Mesenchymal stem cell (in vitro differentiated cells and primary cell): ENCODE results near the gene RAD51B.

Source experiments
- DNase-seq: peaks from one replicate; pipeline ENCODE4 v3.0.0-alpha.2; 2013
- H2AFZ ChIP-seq: one replicate; pipeline ENCODE4 v1.6.1; 2013; ENCODE audit warnings: low read depth, mild to moderate bottlenecking, control low read depth, inconsistent platforms, low read length, moderate library complexity
- H2AK5ac ChIP-seq: 2 replicates; pipeline ENCODE4 v1.6.1; 2013; ENCODE audit warnings: low read length, moderate library complexity, mild to moderate bottlenecking, inconsistent platforms; ENCODE audit not compliant: severe bottlenecking
- H2BK120ac ChIP-seq: one replicate; pipeline ENCODE4 v1.6.1; 2013; ENCODE audit warnings: low read depth, mild to moderate bottlenecking, inconsistent platforms, low read length, moderate library complexity
- H2BK12ac ChIP-seq, 2 experiments: one replicate each; pipeline ENCODE4 v1.6.1; 2013; ENCODE audit warnings: inconsistent platforms in 2 of 2, low read length in 2 of 2, mild to moderate bottlenecking in 2 of 2, moderate library complexity in 2 of 2, control low read depth in 1 of 2
- H2BK15ac ChIP-seq: one replicate; pipeline ENCODE4 v1.6.1; 2013; ENCODE audit warnings: mild to moderate bottlenecking, low read depth, inconsistent platforms; ENCODE audit not compliant: poor library complexity, severe bottlenecking
- H2BK5ac ChIP-seq: 2 replicates; pipeline ENCODE4 v1.6.1; 2013; ENCODE audit warnings: low read depth, mild to moderate bottlenecking, low read length, control low read depth, inconsistent platforms; ENCODE audit not compliant: poor library complexity, severe bottlenecking
- H3K14ac ChIP-seq, 2 experiments: one replicate each; pipeline ENCODE4 v1.6.1; 2013; ENCODE audit warnings: inconsistent platforms in 2 of 2, low read length in 2 of 2, control low read depth in 1 of 2, mild to moderate bottlenecking in 1 of 2, moderate library complexity in 1 of 2
- H3K18ac ChIP-seq, 2 experiments: one replicate each; pipeline ENCODE4 v1.6.1; 2013; ENCODE audit warnings: inconsistent platforms in 2 of 2, low read length in 2 of 2, control low read depth in 1 of 2, low read depth in 1 of 2, mild to moderate bottlenecking in 1 of 2
- H3K23ac ChIP-seq, 2 experiments: one replicate each; pipeline ENCODE4 v1.6.1; 2013; ENCODE audit warnings: inconsistent platforms in 2 of 2, low read length in 2 of 2, mild to moderate bottlenecking in 2 of 2, moderate library complexity in 2 of 2, control low read depth in 1 of 2
- H3K27ac ChIP-seq: 2 replicates; pipeline ENCODE4 v1.5.1; 2013; ENCODE audit warnings: mild to moderate bottlenecking, moderate library complexity, low read length, control low read depth, inconsistent platforms; ENCODE audit not compliant: poor library complexity, severe bottlenecking
- H3K27me3 ChIP-seq, 2 experiments: 2 replicates each; pipeline versions ENCODE4 v1.6.1 to v1.7.0; 2013; ENCODE audit warnings: low read length in 2 of 2, mild to moderate bottlenecking in 2 of 2, moderate library complexity in 2 of 2, control low read depth in 1 of 2, inconsistent platforms in 1 of 2; ENCODE audit not compliant: control insufficient read depth in 1 of 2, insufficient read depth in 1 of 2
- H3K36me3 ChIP-seq, 2 experiments: 2 replicates each; pipeline versions ENCODE4 v1.6.1 to v1.7.0; 2013; ENCODE audit warnings: low read length in 2 of 2, control low read depth in 1 of 2, inconsistent platforms in 1 of 2, low read depth in 1 of 2, mild to moderate bottlenecking in 1 of 2; ENCODE audit not compliant: insufficient read depth in 2 of 2, control insufficient read depth in 1 of 2
- H3K4ac ChIP-seq, 2 experiments: one replicate each; pipeline ENCODE4 v1.6.1; 2013; ENCODE audit warnings: inconsistent platforms in 2 of 2, low read length in 2 of 2, mild to moderate bottlenecking in 2 of 2, moderate library complexity in 2 of 2, control low read depth in 1 of 2, low read depth in 1 of 2
- H3K4me1 ChIP-seq: 2 replicates; pipeline ENCODE4 v1.6.1; 2013; ENCODE audit warnings: low read depth, low read length, control low read depth; ENCODE audit not compliant: control insufficient read depth, insufficient read depth
- H3K4me2 ChIP-seq: 2 replicates; pipeline ENCODE4 v1.6.1; 2013; ENCODE audit warnings: low read length, mild to moderate bottlenecking, inconsistent platforms; ENCODE audit not compliant: poor library complexity, severe bottlenecking
- H3K4me3 ChIP-seq, 2 experiments: 2 replicates each; pipeline versions ENCODE4 v1.5.1 to v1.7.0; 2013; ENCODE audit warnings: low read length in 2 of 2, mild to moderate bottlenecking in 2 of 2, control low read depth in 1 of 2, low read depth in 1 of 2; ENCODE audit not compliant: insufficient read depth in 1 of 2
- H3K79me1 ChIP-seq: replicated peaks from 2 replicates; pipeline ENCODE4 v1.6.1; 2013; ENCODE audit warnings: mild to moderate bottlenecking, control low read depth, low read length, inconsistent platforms; ENCODE audit not compliant: poor library complexity, severe bottlenecking
- H3K9ac ChIP-seq: 2 replicates; pipeline ENCODE4 v1.7.0; 2013; ENCODE audit warnings: mild to moderate bottlenecking, low read length, moderate library complexity
- H3K9me3 ChIP-seq: 2 replicates; pipeline ENCODE4 v1.7.0; 2013; ENCODE audit warnings: mild to moderate bottlenecking, low read length; ENCODE audit not compliant: control insufficient read depth
- H4K8ac ChIP-seq: one replicate; pipeline ENCODE4 v1.6.1; 2013; ENCODE audit warnings: inconsistent platforms, mild to moderate bottlenecking, low read length, moderate library complexity
- H4K91ac ChIP-seq: one replicate; pipeline ENCODE4 v1.6.1; 2013; ENCODE audit warnings: mild to moderate bottlenecking, low read length, inconsistent platforms
- WGBS: methylation state at CpG from one replicate; pipeline ENCODE4 v1.1.7; 2013; ENCODE audit warnings: mixed read lengths; 5-methylcytosine and 5-hydroxymethylcytosine counted together

RAD51B gene

DNA sequence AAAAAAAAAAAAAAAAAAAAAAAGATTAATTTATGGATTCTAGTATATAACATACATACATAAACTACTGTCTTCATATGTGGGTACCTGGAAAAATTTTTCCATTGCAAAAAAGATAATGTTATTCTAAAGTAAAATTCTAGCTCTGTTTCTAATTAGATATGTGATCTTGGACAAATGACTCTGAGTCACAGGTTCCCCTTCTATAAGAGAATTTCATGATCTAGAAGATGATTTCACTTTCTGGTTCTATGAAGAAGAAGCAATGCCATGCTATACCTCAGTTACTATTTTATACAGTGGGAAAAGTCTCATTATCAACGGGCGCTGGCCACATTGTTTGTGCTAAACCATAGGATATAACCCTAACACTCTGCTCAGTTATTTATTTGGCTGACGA is 622.0 kb downstream of the RAD51B start:
- no peak overlapping the region for H2BK12ac ChIP-seq
- peaks cover 2% of the 10 kb centered on the region for H3K4me1 ChIP-seq
- no peaks in the 10 kb centered on the region for H3K9me3 ChIP-seq
- H3K23ac ChIP-seq = no peak overlapping the region
- no peaks in the 10 kb centered on the region for H3K27me3 ChIP-seq
- no peak overlapping the region for H2BK5ac ChIP-seq
- H2BK120ac ChIP-seq = no peak overlapping the region
- 78% methylated on average over 3 of the region's 3 CpGs for WGBS
- no peak for DNase-seq
- no peak overlapping the region for H3K4ac ChIP-seq
- no peak overlapping the region for H3K4me2 ChIP-seq
- no peaks in the 10 kb centered on the region for H3K36me3 ChIP-seq
- H3K9ac ChIP-seq = no peak overlapping the region
- no peak overlapping the region for H3K4me3 ChIP-seq
- H2AFZ ChIP-seq = no peak overlapping the region
- no peak overlapping the region for H3K27ac ChIP-seq
- H3K79me1 ChIP-seq = no peaks in the 10 kb centered on the region
- H3K18ac ChIP-seq = no peak overlapping the region
- no peak overlapping the region for H3K14ac ChIP-seq
- no peak overlapping the region for H4K8ac ChIP-seq
- H2AK5ac ChIP-seq = no peak overlapping the region
- no peak overlapping the region for H4K91ac ChIP-seq
- H2BK15ac ChIP-seq = no peak overlapping the region

- H3K4me3 ChIP-seq = no peak overlapping the region
- peak overlapping the region in 1 of 2 experiments; percentile 43 for H3K18ac ChIP-seq
- H4K8ac ChIP-seq = no peak overlapping the region
- peak overlapping the region; percentile 62 for H3K9ac ChIP-seq
- no peaks in the 10 kb centered on the region for H3K27me3 ChIP-seq
- H3K79me1 ChIP-seq = no peaks in the 10 kb centered on the region
- no peak overlapping the region for H2BK5ac ChIP-seq
- H2AK5ac ChIP-seq = peak overlapping the region; percentile 3
- no peak overlapping the region for H3K14ac ChIP-seq
- H2BK15ac ChIP-seq = no peak overlapping the region
- no peak overlapping the region for H3K4me2 ChIP-seq
- DNase-seq = peak; percentile 30
- H2BK120ac ChIP-seq = no peak overlapping the region
- no peak overlapping the region for H2AFZ ChIP-seq
- no peaks in the 10 kb centered on the region for H3K36me3 ChIP-seq
- no peak overlapping the region for H3K4ac ChIP-seq
- H3K9me3 ChIP-seq = no peaks in the 10 kb centered on the region
- no peak overlapping the region for H3K23ac ChIP-seq
- H3K27ac ChIP-seq = no peak overlapping the region
- no peak overlapping the region for H4K91ac ChIP-seq
- WGBS = 83% methylated on average over 7 of the region's 9 CpGs
- peaks cover 7% of the 10 kb centered on the region for H3K4me1 ChIP-seq
- H2BK12ac ChIP-seq = peak overlapping the region in 1 of 2 experiments; percentile 10
Measured at GRCh38 chr14:68442828-68443629, 623.5 kb downstream of the RAD51B start.

DNA sequence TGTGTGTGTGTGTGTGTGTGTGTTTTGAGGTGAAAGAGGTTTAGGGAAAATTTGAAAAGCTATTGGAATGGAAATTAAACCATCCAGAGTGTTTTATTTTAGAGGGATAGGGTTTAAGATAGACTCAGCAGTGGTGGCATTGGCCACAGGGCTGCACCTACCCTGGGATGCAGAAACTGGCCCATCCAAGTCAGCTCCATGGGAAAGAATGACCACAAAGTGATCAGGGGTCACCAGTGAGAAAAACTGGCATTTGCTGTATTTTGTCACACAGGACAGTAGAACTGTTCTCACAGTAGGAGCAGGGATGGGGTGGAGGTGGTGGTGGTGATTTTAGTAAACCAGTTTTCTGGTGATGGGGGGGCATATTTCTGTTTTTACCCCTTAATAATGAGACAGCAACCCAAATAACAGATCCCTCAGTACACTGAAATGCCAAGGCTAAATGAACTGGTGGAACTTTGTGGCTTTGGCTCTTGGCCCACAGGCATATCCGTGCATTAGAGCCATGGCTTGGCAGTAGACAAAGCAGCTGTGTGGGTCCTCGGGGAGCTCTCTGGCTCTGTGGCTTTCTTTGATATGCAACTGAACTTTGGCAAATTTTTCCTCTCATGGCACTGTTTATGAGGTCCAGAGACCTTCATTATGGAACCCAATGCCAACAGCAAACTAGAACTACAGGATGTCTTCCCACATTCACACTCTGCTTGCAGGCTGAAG is 625.0 kb downstream of the RAD51B start:
- no peak overlapping the region for H3K4me3 ChIP-seq
- peak overlapping the region; percentile 6 to 78 for H3K4ac ChIP-seq
- peak overlapping the region; percentile 48 for H4K91ac ChIP-seq
- H2AK5ac ChIP-seq = peak overlapping the region; percentile 62
- H3K9me3 ChIP-seq = no peaks in the 10 kb centered on the region
- DNase-seq = peak; percentile 33
- WGBS = 77% methylated on average over 2 of the region's 2 CpGs
- H2BK12ac ChIP-seq = peak overlapping the region; percentile 39 to 71
- no peak overlapping the region for H3K14ac ChIP-seq
- no peak overlapping the region for H2BK5ac ChIP-seq
- H2BK15ac ChIP-seq = no peak overlapping the region
- peak overlapping the region in 1 of 2 experiments; percentile 64 for H3K18ac ChIP-seq
- no peak overlapping the region for H3K4me2 ChIP-seq
- H3K4me1 ChIP-seq = peaks cover 7% of the 10 kb centered on the region
- no peaks in the 10 kb centered on the region for H3K79me1 ChIP-seq
- peak overlapping the region; percentile 27 for H3K9ac ChIP-seq
- no peak overlapping the region for H3K23ac ChIP-seq
- no peaks in the 10 kb centered on the region for H3K36me3 ChIP-seq
- no peak overlapping the region for H2AFZ ChIP-seq
- no peak overlapping the region for H4K8ac ChIP-seq
- no peaks in the 10 kb centered on the region for H3K27me3 ChIP-seq
- peak overlapping the region; percentile 18 for H3K27ac ChIP-seq
- H2BK120ac ChIP-seq = no peak overlapping the region
